Measurements from ENCODE around the gene PRR11.

The PRR11 gene

DNA sequence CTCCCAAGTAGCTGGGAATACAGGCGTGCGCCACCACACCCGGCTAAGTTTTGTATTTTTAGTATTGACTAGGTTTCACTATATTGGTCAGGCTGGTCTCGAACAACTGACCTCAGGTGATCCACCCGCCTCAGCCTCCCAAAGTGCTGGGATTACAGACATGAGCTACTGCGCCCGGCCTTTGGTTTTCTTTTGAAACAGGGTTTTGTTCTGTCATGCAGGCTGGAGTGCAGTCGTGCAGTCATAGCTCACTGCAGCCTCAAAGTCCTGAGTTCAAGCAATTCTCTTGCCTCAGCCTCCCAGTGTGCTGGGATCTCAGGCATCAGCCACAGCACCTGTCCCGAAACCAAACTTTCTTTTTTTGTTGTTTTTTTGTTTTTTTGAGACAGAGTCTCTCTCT lies 25.1 kb downstream of the PRR11 start:
- Histone ChIP-seq H3K9me3 (replicated peaks; ENCODE audit: insufficient read depth, low read length) (no peaks in the 10 kb centered on the region), H3K4me2 (ENCODE audit: low read depth, low read length) (no peak overlapping the region), H3K27ac (ENCODE audit: low read length) (no peak overlapping the region), H3K27me3 (replicated peaks; ENCODE audit: insufficient read depth, low read length) (no peaks in the 10 kb centered on the region), H4K20me1 (ENCODE audit: insufficient read depth, low read length) (no peaks in the 10 kb centered on the region), H3K9ac (ENCODE audit: low read length) (no peak overlapping the region), H3F3A (ENCODE audit: insufficient read depth, low read length) (no peaks in the 10 kb centered on the region), H3K4me1 (ENCODE audit: low read length) (no peaks in the 10 kb centered on the region), H3K36me3 (replicated peaks; ENCODE audit: insufficient read depth, low read length) (no peaks in the 10 kb centered on the region; the same call in 1 of the 2 replicates), H3K4me3 (ENCODE audit: low read length) (no peak overlapping the region), H2AFZ (ENCODE audit: low read length) (no peak overlapping the region), H3K79me2 (ENCODE audit: low read length) (peaks cover 11% of the 10 kb centered on the region), H3K9me2 (replicated peaks; ENCODE audit: insufficient read depth, low read length) (no peaks in the 10 kb centered on the region)
- no peak for DNase-seq
- TF ChIP-seq, protein P1, sequence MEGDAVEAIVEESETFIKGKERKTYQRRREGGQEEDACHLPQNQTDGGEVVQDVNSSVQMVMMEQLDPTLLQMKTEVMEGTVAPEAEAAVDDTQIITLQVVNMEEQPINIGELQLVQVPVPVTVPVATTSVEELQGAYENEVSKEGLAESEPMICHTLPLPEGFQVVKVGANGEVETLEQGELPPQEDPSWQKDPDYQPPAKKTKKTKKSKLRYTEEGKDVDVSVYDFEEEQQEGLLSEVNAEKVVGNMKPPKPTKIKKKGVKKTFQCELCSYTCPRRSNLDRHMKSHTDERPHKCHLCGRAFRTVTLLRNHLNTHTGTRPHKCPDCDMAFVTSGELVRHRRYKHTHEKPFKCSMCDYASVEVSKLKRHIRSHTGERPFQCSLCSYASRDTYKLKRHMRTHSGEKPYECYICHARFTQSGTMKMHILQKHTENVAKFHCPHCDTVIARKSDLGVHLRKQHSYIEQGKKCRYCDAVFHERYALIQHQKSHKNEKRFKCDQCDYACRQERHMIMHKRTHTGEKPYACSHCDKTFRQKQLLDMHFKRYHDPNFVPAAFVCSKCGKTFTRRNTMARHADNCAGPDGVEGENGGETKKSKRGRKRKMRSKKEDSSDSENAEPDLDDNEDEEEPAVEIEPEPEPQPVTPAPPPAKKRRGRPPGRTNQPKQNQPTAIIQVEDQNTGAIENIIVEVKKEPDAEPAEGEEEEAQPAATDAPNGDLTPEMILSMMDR (IDR thresholded peaks at IDR 0.05; ENCODE audit: low read length) = no peak
- TF ChIP-seq EZH2 (optimal IDR thresholded peaks at IDR 0.05; ENCODE audit: low read depth, low read length) = no peak
- TF ChIP-seq EZH2phosphoT487 (IDR thresholded peaks at IDR 0.05; ENCODE audit: low read length) = no peak

DNA sequence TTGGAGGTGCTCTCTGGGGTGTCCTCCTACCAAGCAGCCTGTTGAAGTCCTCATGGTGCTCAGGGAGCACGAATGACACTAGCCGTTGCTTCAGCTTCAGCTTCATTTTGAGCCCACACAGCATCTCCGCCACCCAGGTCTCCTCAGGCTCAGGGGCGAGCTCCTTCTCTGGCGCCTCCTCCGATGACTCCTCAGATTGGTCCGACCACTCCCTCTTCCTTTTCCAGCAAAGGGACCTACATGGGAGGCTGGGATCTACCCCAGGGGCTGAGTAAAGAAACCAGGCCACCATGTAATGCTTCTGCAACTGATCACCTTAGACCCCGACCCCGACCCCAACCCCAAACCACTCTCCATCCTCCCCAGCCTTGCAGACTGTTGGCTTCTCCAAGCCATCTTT lies 25.9 kb downstream of the PRR11 start:
- H3K79me2 ChIP-seq (ENCODE audit: low read length) = peaks cover 6% of the 10 kb centered on the region
- no peak for DNase-seq
- TF ChIP-seq EZH2phosphoT487 (IDR thresholded peaks at IDR 0.05; ENCODE audit: low read length) (no peak), EZH2 (optimal IDR thresholded peaks at IDR 0.05; ENCODE audit: low read depth, low read length) (no peak)
- TF ChIP-seq, protein P1 (IDR thresholded peaks at IDR 0.05; ENCODE audit: low read length) = no peak
- H3K4me2 ChIP-seq (ENCODE audit: low read depth, low read length) = no peak overlapping the region
- no peaks in the 10 kb centered on the region; the same call in 1 of the 2 replicates for H3K36me3 ChIP-seq (replicated peaks; ENCODE audit: insufficient read depth, low read length)
- no peak overlapping the region for H3K9ac ChIP-seq (ENCODE audit: low read length)
- no peak overlapping the region for H3K27ac ChIP-seq (ENCODE audit: low read length)
- no peaks in the 10 kb centered on the region for H3K27me3 ChIP-seq (replicated peaks; ENCODE audit: insufficient read depth, low read length)
- H2AFZ ChIP-seq (ENCODE audit: low read length) = no peak overlapping the region
- H3K9me3 ChIP-seq (replicated peaks; ENCODE audit: insufficient read depth, low read length) = no peaks in the 10 kb centered on the region
- H3K4me1 ChIP-seq (ENCODE audit: low read length) = no peaks in the 10 kb centered on the region
- no peaks in the 10 kb centered on the region for H3F3A ChIP-seq (ENCODE audit: insufficient read depth, low read length)
- H4K20me1 ChIP-seq (ENCODE audit: insufficient read depth, low read length) = no peaks in the 10 kb centered on the region
- no peak overlapping the region for H3K4me3 ChIP-seq (ENCODE audit: low read length)
- H3K9me2 ChIP-seq (replicated peaks; ENCODE audit: insufficient read depth, low read length) = no peaks in the 10 kb centered on the region

DNA sequence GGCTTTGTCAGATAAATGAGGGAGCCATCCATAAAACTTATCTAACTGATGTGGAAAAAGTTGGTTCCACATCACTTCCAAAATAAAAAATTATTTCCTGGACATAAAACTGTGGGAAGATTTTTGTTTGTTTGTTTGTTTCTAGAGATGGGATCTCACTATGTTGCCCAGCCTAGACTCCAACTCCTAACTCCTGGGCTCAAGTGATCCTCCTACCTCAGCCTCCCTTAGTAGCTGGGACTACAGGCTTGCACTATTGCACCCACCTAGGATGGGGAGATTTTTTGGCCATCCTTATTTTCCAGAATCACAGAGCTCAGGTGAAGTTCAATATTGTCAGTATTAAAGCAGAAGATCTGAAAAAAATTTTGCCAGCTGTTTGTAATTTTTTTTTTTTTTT lies 30.5 kb downstream of the PRR11 start:
- no peaks in the 10 kb centered on the region for H3K79me2 ChIP-seq (ENCODE audit: low read length)
- no peak overlapping the region for H2AFZ ChIP-seq (ENCODE audit: low read length)
- H3K4me1 ChIP-seq (ENCODE audit: low read length) = no peaks in the 10 kb centered on the region
- H3K4me3 ChIP-seq (ENCODE audit: low read length) = no peak overlapping the region
- no peak overlapping the region for H3K4me2 ChIP-seq (ENCODE audit: low read depth, low read length)
- no peak overlapping the region for H3K27ac ChIP-seq (ENCODE audit: low read length)
- no peaks in the 10 kb centered on the region for H4K20me1 ChIP-seq (ENCODE audit: insufficient read depth, low read length)
- H3K9me2 ChIP-seq (replicated peaks; ENCODE audit: insufficient read depth, low read length) = no peaks in the 10 kb centered on the region
- no peaks in the 10 kb centered on the region for H3F3A ChIP-seq (ENCODE audit: insufficient read depth, low read length)
- no peak overlapping the region for H3K9ac ChIP-seq (ENCODE audit: low read length)
- H3K36me3 ChIP-seq (replicated peaks; ENCODE audit: insufficient read depth, low read length) = no peaks in the 10 kb centered on the region; the same call in 1 of the 2 replicates
- no peaks in the 10 kb centered on the region for H3K27me3 ChIP-seq (replicated peaks; ENCODE audit: insufficient read depth, low read length)
- TF ChIP-seq EZH2 (optimal IDR thresholded peaks at IDR 0.05; ENCODE audit: low read depth, low read length) (no peak), EZH2phosphoT487 (IDR thresholded peaks at IDR 0.05; ENCODE audit: low read length) (no peak)
- TF ChIP-seq, protein P1 (IDR thresholded peaks at IDR 0.05; ENCODE audit: low read length) = no peak
- H3K9me3 ChIP-seq (replicated peaks; ENCODE audit: insufficient read depth, low read length) = no peaks in the 10 kb centered on the region
- no peak for DNase-seq
